ENCODE data around the gene TMF1.

DNA sequence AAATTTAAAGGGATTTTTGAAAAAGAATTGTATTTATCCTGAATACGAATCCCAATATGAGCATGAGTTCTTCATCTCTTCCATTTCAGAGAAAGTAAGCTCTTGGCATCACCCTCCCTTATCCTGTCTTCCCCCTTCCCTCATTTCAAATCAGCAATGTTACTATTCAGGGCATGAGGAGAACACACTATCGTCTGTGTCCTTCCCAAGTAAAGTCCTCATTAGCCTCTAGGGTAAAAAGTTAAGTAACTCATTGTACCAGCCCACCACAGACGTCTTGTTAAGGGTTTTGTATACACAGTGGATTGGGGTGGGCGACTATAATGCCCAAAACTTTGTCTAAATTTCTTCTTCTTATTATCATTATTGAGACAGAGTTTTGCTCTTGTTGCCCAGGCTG is 47.4 kb upstream of the TMF1 start:
- TF ChIP-seq, protein P1, sequence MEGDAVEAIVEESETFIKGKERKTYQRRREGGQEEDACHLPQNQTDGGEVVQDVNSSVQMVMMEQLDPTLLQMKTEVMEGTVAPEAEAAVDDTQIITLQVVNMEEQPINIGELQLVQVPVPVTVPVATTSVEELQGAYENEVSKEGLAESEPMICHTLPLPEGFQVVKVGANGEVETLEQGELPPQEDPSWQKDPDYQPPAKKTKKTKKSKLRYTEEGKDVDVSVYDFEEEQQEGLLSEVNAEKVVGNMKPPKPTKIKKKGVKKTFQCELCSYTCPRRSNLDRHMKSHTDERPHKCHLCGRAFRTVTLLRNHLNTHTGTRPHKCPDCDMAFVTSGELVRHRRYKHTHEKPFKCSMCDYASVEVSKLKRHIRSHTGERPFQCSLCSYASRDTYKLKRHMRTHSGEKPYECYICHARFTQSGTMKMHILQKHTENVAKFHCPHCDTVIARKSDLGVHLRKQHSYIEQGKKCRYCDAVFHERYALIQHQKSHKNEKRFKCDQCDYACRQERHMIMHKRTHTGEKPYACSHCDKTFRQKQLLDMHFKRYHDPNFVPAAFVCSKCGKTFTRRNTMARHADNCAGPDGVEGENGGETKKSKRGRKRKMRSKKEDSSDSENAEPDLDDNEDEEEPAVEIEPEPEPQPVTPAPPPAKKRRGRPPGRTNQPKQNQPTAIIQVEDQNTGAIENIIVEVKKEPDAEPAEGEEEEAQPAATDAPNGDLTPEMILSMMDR (IDR thresholded peaks at IDR 0.05), result no peak
- no peak for TF ChIP-seq POLR2A (IDR thresholded peaks at IDR 0.05)

All from vagina (tissue), 2 donors.